ENCODE measurements around the gene NBPF1.
"Not testable (repeated sequence)": the region's sequence is repeated elsewhere in the genome, so short reads cannot be mapped to it uniquely, and the experiment has no call there.

NBPF1 gene

GRCh38 chr1:16631248-16632043, 18.1 kb upstream of the NBPF1 start:
- TF ChIP-seq ZNF274 (IDR thresholded peaks at IDR 0.05; ENCODE audit: low read depth, low read length): no peak
- no peak overlapping the region for H3K4me3 ChIP-seq (ENCODE audit: low read length)

DNA sequence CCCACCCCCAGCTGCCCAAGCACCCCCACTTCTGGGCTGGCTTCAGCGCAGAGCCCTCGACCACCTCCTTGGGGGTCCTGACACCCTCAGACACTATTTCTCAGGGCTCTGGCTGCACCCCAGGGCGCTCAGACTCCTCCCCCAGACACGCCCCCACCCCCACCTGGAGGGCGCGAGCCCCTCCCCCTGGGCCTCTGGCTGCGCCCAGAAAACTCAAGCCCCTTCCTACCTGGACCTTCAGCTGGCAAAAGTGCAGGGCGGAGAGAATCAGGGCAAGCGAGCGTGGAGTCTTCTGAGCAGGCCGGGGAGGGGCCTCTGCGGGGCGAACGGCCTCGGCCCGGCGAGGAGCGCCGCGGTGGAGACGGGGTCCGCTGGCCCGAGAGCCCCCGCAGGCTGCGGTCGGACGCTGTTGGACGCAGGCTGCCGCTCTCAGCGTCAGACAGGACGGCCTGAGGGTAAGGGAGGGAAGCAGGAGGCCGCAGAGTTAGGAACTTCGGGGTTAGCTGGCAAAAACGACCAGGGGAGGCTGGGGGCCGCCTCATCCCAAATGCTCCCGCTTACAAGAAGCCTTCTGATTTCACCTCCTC, 17.4 kb upstream of the NBPF1 start:
- no peak overlapping the region for H3K4me3 ChIP-seq (ENCODE audit: low read length)
- TF ChIP-seq ZNF274 (IDR thresholded peaks at IDR 0.05; ENCODE audit: low read depth, low read length): no peak

- not testable (repeated sequence) for H3K4me3 ChIP-seq (ENCODE audit: low read length)
Measured at GRCh38 chr1:16629916-16630530, 16.7 kb upstream of the NBPF1 start.

GRCh38 chr1:16628361-16629111, 15.2 kb upstream of the NBPF1 start:
- TF ChIP-seq ZNF274 (IDR thresholded peaks at IDR 0.05; ENCODE audit: low read depth, low read length): no peak
- no peak overlapping the region for H3K4me3 ChIP-seq (ENCODE audit: low read length)

DNA sequence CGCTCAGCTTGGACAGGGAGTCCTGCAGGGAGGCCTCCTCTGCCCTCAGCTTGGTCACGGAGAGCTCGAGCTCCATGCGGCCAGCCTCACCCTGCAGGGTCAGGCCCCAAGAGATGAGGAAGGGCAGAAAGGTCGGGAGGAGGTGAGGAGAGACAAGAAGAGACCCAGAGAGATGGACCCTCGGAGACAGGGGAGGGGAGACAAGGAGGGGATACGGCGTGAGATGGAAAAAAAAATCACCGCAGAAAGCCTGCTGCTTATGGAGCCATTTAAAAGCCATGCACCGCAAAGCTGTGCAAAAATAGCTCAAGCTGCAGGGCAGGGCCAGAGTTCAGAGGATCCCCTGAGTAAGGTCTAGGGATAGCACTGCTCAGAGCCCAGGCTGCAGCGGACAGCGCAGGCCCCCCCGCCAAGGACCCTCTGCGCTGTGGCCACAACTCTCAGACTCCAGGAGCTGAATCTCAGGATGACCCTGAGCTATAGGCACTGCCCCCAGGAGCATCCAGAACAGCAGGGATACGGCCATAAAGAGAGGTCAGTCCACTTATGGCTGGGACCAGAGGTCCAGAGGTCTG, 13.1 kb upstream of the NBPF1 start:
- not testable (repeated sequence) for H3K4me3 ChIP-seq (ENCODE audit: low read length)

DNA sequence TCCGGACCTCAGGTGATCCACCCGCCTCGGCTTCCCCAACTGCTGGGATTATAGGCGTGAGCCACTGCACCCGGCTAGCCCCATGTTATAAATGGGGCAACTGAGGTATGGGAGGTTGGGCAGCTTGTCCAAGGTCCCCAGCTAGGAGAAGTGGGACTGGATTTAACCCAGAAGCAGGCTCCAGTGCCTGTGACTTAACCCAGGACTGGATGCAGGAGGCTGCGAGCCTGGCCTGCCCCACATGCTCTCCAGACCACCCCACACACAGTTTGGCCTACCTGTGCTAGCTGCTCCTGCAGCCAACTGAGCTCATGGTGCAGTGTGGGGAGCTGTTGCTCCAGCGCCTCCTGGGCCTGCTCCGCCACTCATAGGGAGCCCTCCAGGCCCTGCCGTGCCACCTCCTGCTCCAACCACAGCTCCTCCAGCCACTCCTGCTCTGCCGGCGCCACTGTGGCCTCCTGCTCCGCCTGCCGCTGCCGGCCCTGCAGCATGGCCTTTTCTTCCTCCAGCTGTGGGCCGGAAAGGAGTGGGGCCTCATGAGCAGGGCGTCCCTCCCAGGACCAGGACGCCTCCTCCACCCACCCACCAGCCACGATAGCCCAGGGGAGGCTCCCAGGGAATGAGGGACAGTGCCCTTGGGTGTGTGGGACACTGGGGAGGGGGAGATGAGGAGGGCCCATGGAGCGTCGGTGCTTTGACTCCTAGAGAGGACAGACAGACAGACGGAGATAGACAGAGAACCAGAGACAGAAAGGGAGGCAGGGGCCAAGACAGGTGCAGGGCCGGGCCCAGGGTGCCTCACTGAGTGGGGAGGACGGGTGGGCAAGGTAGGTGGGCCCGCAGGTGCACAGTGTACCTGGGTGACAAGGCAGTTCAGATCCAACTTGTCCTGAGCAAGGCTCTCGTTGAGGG, 12.4 kb upstream of the NBPF1 start:
- no peak for TF ChIP-seq ZNF274 (IDR thresholded peaks at IDR 0.05; ENCODE audit: low read depth, low read length)
- H3K4me3 ChIP-seq (ENCODE audit: low read length): no peak overlapping the region

GRCh38 chr1:16623812-16624719, 10.7 kb upstream of the NBPF1 start:
- not testable (repeated sequence) for H3K4me3 ChIP-seq (ENCODE audit: low read length)

- not testable (repeated sequence) for H3K4me3 ChIP-seq (ENCODE audit: low read length)
Measured at GRCh38 chr1:16623337-16623736, 10.0 kb upstream of the NBPF1 start.

DNA sequence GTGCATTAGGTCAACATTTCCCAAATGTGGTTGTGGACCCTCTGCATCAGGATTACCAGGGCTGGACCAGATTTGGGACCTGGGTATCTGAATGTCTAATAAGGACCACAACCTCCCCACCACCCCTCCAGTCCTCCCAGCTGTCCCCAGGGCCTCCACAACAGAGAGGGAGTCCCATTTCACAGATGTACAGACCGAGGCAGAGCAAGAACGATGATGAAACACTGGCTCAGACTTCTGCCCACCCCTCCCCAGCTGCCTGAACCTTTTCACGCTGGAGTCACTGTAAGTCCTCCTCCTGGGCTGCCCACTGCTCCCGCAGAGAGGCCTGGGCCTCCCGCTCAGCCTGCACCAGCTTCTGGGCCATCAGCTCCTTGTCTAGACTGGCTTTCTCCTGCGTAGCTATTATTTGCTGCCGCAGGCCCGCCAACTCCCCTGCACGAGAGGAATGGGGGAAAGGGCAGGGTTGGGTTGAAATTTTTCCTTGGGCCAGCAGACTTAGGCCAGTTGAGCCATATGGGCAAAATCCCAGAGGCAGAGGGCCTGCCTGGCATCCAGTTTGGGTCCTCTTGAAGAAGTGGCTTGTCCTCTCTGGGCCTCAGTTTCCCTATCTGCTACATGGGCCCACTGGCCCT, 8.4 kb upstream of the NBPF1 start:
- not testable (repeated sequence) for H3K4me3 ChIP-seq (ENCODE audit: low read length)

GRCh38 chr1:16621300-16621658, 7.9 kb upstream of the NBPF1 start:
- TF ChIP-seq ZNF274 (IDR thresholded peaks at IDR 0.05; ENCODE audit: low read depth, low read length): no peak

DNA sequence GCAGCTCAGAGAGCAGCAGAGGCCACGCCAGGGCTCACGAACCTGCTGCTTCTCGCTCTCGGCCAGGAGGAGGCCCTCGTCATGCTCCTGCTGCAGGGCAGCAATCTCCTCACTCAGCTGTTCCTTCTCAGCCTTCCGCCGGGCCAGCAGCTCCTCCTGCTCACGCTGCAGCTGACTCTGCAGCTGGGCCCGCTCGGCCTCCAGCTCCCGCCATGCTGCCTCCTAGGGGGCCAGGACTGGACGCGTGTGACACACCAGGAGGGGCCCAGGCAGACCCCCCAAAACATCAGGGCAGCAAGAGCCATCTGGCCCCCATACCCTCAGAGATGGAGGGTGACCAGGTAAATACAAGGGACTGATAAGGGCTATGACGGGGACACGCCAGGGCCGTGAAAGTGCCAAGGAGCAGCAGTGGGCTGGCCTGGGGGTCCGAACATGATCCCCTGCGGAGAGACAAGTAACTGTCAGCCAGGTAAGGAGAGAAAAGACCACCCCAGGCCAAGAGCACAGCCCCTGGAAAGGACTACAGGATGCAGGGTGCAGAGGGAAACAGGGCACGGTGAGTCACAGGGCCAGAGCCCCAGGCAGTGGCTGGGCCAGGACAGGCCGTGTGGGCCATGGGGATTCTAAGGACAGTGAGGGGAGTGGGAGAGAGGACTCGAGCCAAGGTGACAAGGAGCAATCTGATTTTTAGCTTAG, 6.6 kb upstream of the NBPF1 start:
- H3K4me3 ChIP-seq (ENCODE audit: low read length): not testable (repeated sequence)

More at GRCh38 chr1:16621300-16621658, 7.9 kb upstream of the NBPF1 start:
- no peak overlapping the region for H3K4me3 ChIP-seq (ENCODE audit: low read length)

GRCh38 chr1:16618719-16619118, 5.4 kb upstream of the NBPF1 start:
- no peak for TF ChIP-seq ZNF274 (IDR thresholded peaks at IDR 0.05; ENCODE audit: low read depth, low read length)
- no peak overlapping the region for H3K4me3 ChIP-seq (ENCODE audit: low read length)

Data from GM08714 (cell line).